GM12875 (cell line): Measurements from ENCODE around the gene CBLN3.

ENCODE experiments used
- H3K4me3 ChIP-seq: one replicate; pipeline ENCODE4 v1.5.1; 2011; ENCODE audit warnings: low read depth, low read length, control low read depth
- TF ChIP-seq, protein P1 (sequence below): IDR thresholded peaks from 2 replicates; pipeline ENCODE4 v1.5.1; 2011; ENCODE audit warnings: low read depth, mild to moderate bottlenecking, control low read depth, inconsistent platforms, low read length, moderate library complexity, borderline replicate concordance; ENCODE audit not compliant: insufficient read depth

Gene CBLN3

DNA sequence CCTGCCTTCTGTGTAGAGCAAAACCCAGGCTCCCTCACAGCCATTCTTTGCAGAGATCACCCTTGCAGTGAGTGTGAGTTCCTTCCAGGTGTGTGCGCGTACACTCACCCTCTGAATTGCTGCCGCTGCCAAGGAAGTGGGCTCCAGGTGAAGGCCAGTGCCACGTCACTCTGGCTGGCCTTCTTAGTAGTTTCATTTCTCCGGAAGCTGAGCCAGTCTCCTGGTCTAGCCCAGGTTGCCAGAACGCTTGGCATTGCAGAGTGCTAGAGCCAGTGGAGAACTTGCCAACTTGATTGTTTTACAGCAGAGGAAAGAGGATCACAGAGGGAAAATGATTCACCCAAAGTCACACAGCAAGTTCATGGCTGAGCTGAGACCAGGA is 11.0 kb downstream of the CBLN3 start:
- TF ChIP-seq, protein P1, sequence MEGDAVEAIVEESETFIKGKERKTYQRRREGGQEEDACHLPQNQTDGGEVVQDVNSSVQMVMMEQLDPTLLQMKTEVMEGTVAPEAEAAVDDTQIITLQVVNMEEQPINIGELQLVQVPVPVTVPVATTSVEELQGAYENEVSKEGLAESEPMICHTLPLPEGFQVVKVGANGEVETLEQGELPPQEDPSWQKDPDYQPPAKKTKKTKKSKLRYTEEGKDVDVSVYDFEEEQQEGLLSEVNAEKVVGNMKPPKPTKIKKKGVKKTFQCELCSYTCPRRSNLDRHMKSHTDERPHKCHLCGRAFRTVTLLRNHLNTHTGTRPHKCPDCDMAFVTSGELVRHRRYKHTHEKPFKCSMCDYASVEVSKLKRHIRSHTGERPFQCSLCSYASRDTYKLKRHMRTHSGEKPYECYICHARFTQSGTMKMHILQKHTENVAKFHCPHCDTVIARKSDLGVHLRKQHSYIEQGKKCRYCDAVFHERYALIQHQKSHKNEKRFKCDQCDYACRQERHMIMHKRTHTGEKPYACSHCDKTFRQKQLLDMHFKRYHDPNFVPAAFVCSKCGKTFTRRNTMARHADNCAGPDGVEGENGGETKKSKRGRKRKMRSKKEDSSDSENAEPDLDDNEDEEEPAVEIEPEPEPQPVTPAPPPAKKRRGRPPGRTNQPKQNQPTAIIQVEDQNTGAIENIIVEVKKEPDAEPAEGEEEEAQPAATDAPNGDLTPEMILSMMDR = no peak
- no peak overlapping the region for H3K4me3 ChIP-seq

DNA sequence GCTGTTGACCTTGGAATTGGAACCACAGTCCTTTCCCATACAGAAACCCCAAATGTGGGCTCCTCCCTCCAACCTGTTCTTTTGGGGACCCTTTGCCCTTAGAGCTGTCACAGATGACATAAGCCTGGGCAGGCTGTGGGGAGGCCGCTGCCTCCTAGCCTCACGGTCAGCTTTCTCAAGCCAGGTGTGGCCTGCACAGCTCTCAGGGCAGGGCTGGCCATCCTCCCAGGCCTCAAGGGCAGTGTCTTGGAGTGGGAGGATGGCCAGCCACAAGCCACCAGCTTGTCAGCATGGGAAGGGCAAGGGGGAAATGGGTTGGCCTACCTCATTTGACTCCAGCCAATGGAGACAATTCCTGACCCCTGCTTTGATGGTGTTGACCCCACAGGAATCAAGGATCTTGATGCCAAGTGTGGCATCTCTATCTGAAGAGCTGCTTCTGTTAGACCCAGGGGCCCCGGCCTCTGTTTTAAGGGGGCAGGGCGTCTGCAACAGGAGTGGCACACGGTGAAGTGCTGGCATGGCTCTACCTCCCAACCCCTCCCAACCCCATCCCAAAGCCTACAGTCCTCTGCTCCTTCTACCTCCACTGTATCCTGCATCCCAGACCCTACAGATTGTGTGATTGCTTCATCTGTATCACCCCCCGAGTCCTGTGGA is 11.5 kb downstream of the CBLN3 start:
- no peak overlapping the region for H3K4me3 ChIP-seq
- TF ChIP-seq, protein P1 = no peak

DNA sequence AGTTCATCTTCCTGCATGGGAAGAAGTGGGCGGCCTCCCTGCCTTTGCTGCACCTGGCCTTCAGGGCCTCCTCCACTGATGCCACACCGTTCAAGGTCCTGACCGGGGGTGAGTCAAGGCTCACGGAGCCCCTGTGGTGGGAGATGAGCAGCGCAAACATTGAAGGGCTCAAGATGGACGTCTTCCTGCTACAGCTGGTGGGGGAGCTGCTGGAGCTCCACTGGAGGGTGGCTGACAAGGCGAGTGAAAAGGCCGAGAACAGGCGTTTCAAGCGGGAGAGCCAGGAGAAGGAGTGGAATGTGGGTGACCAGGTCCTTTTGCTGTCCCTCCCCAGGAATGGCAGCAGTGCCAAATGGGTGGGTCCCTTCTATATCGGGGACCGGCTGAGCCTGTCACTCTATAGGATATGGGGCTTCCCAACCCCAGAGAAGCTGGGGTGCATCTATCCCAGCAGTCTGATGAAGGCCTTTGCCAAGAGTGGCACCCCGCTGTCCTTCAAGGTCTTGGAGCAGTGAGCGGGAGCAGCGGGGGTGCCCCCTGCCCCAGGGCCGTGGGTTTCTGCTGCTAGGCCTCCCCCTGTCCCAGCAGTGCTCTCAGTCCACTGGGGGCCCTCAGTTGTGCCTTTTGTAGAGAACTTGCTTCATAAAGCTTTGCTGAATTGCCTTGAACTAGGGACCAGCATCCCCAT is 12.4 kb downstream of the CBLN3 start:
- H3K4me3 ChIP-seq = no peak overlapping the region
- TF ChIP-seq, protein P1 = no peak

- H3K4me3 ChIP-seq = no peak overlapping the region
- TF ChIP-seq, protein P1 = no peak
Measured at GRCh38 chr14:24416254-24416931, 13.1 kb downstream of the CBLN3 start.

DNA sequence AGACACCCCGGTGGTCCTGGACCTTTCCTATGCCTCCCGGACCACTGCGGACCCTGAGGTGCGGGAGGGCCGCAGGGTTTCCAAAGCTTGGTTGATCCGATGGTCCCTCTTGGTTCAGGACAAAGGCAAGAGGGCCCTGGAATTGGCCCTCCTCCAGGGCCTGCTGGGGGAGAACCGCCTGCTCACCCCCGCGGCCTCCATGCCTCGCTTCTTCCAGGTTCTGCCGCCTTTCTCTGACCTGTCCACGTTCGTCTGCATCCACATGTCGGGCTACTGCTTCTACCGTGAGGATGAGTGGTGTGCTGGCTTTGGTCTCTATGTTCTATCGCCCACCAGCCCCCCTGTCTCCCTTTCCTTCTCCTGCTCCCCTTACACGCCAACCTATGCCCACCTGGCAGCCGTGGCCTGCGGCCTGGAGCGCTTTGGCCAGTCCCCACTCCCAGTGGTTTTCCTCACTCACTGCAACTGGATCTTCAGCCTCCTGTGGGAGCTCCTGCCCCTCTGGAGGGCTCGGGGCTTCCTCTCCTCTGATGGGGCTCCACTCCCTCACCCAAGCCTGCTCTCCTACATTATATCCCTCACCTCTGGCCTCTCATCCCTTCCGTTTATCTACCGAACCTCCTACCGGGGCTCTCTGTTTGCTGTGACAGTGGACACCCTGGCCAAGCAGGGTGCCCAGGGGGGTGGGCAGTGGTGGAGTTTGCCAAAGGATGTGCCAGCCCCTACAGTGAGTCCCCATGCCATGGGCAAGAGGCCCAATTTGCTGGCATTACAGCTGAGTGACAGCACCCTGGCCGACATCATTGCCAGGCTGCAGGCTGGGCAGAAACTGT is 13.8 kb downstream of the CBLN3 start:
- TF ChIP-seq, protein P1 = no peak
- no peak overlapping the region for H3K4me3 ChIP-seq

- TF ChIP-seq, protein P1 = no peak
Measured at GRCh38 chr14:24414732-24415420, 14.6 kb downstream of the CBLN3 start.

More at GRCh38 chr14:24414732-24415420, 14.6 kb downstream of the CBLN3 start:
- H3K4me3 ChIP-seq = no peak overlapping the region
